HG02623 (cell line): ENCODE measurements around the gene MS4A6A.
"Not testable (repeated sequence)": the region's sequence is repeated elsewhere in the genome, so short reads cannot be mapped to it uniquely, and the experiment has no call there.

Source experiments
- ATAC-seq: cut with Tn5 transposase; IDR thresholded peaks from one replicate; pipeline ENCODE4 v1.9.1; 2021; ENCODE audit warnings: moderate library complexity; ENCODE audit not compliant: unreplicated experiment

MS4A6A gene

GRCh38 chr11:60182541-60183330 is at the start of gene MS4A6A:
TSS of gene MS4A6A (minus strand) at chr11:60183083. CDS start at chr11:60181727, 1,356 bp downstream.
- no peak for ATAC-seq

- no peak for ATAC-seq
Measured at GRCh38 chr11:60230681-60231080, 47.8 kb upstream of the MS4A6A start.

- ATAC-seq: no peak
Measured at GRCh38 chr11:60222141-60222540, 39.3 kb upstream of the MS4A6A start.

GRCh38 chr11:60221692-60222091 is 38.8 kb upstream of the MS4A6A start:
- no peak for ATAC-seq

- ATAC-seq: no peak
Measured at GRCh38 chr11:60221181-60221580, 38.3 kb upstream of the MS4A6A start.

- no peak for ATAC-seq
Measured at GRCh38 chr11:60214386-60214785, 31.5 kb upstream of the MS4A6A start.

GRCh38 chr11:60211206-60211605 is 28.3 kb upstream of the MS4A6A start:
- ATAC-seq: no peak

GRCh38 chr11:60209977-60210376 is 27.1 kb upstream of the MS4A6A start:
- ATAC-seq: no peak

GRCh38 chr11:60208951-60209350 is 26.1 kb upstream of the MS4A6A start:
- no peak for ATAC-seq

GRCh38 chr11:60208146-60208895 is 25.4 kb upstream of the MS4A6A start:
- no peak for ATAC-seq

GRCh38 chr11:60206616-60207015 is 23.7 kb upstream of the MS4A6A start:
- no peak for ATAC-seq

- no peak for ATAC-seq
Measured at GRCh38 chr11:60204922-60205321, 22.0 kb upstream of the MS4A6A start.

- ATAC-seq: not testable (repeated sequence)
Measured at GRCh38 chr11:60201334-60201733, 18.5 kb upstream of the MS4A6A start.

- ATAC-seq: no peak
Measured at GRCh38 chr11:60197442-60197841, 14.6 kb upstream of the MS4A6A start.

GRCh38 chr11:60195923-60196368 is 13.1 kb upstream of the MS4A6A start:
- ATAC-seq: no peak

- no peak for ATAC-seq
Measured at GRCh38 chr11:60194511-60194910, 11.6 kb upstream of the MS4A6A start.

- ATAC-seq: peak; percentile 96
Measured at GRCh38 chr11:60193687-60194433, 11.0 kb upstream of the MS4A6A start.

- ATAC-seq: not testable (repeated sequence)
Measured at GRCh38 chr11:60192564-60192963, 9.7 kb upstream of the MS4A6A start.

GRCh38 chr11:60188481-60188880 is 5.6 kb upstream of the MS4A6A start:
- ATAC-seq: not testable (repeated sequence)

GRCh38 chr11:60186128-60186527 is 3.2 kb upstream of the MS4A6A start:
- ATAC-seq: not testable (repeated sequence)

- ATAC-seq: not testable (repeated sequence)
Measured at GRCh38 chr11:60185512-60185827, 2.6 kb upstream of the MS4A6A start.
